Hepatocyte (in vitro differentiated cells): ENCODE results near the gene TUBGCP3. TPM values are rescaled to one million over a fixed set of nuclear protein-coding genes. Genes with fewer than 3 reads are reported as not detected.
"Not testable (repeated sequence)": the region's sequence is repeated elsewhere in the genome, so short reads cannot be mapped to it uniquely, and the experiment has no call there.

Experiments used
- DNase-seq: peaks from one replicate; pipeline ENCODE4 v3.0.0-alpha.2; 2016; ENCODE audit warnings: low spot score
- H2AFZ ChIP-seq: fragments of 200-600 bp; sonication (generic); 2 replicates; pipeline ENCODE4 v1.6.0; 2016; ENCODE audit warnings: antibody characterized with exemption, mild to moderate bottlenecking
- H3K27ac ChIP-seq: fragments of 200-600 bp; sonication (generic); 2 replicates; pipeline ENCODE4 v1.5.1; 2016; ENCODE audit warnings: mild to moderate bottlenecking
- H3K27me3 ChIP-seq: fragments of 200-600 bp; sonication (generic); 2 replicates; pipeline ENCODE4 v1.6.1; 2016
- H3K36me3 ChIP-seq: fragments of 200-600 bp; sonication (generic); replicated peaks from 2 replicates; pipeline ENCODE4 v1.5.1; 2016; ENCODE audit warnings: low read depth; ENCODE audit not compliant: insufficient read depth
- H3K4me1 ChIP-seq: fragments of 200-600 bp; sonication (generic); 2 replicates; pipeline ENCODE4 v1.5.1; 2016; ENCODE audit warnings: mild to moderate bottlenecking, moderate library complexity; ENCODE audit not compliant: insufficient read depth
- H3K4me2 ChIP-seq: fragments of 200-600 bp; sonication (generic); 2 replicates; pipeline ENCODE4 v1.6.0; 2016
- H3K4me3 ChIP-seq: fragments of 200-600 bp; sonication (generic); 2 replicates; pipeline ENCODE4 v1.5.1; 2016; ENCODE audit warnings: mild to moderate bottlenecking
- H3K79me2 ChIP-seq: fragments of 200-600 bp; sonication (generic); 2 replicates; pipeline ENCODE4 v1.6.0; 2017; ENCODE audit warnings: mild to moderate bottlenecking
- H3K9me2 ChIP-seq: fragments of 200-600 bp; sonication (generic); replicated peaks from 2 replicates; pipeline ENCODE4 v1.6.0; 2017; ENCODE audit warnings: mild to moderate bottlenecking; ENCODE audit not compliant: insufficient read depth
- H3K9me3 ChIP-seq: fragments of 200-600 bp; sonication (generic); 2 replicates; pipeline ENCODE4 v1.5.1; 2016; ENCODE audit warnings: low read depth, mild to moderate bottlenecking
- H4K20me1 ChIP-seq: fragments of 200-600 bp; sonication (generic); 2 replicates; pipeline ENCODE4 v1.6.0; 2016; ENCODE audit warnings: mild to moderate bottlenecking; ENCODE audit not compliant: insufficient read depth, poor library complexity, severe bottlenecking
- CTCF ChIP-seq: fragments of 200-600 bp; sonication (generic); IDR thresholded peaks from 2 replicates; pipeline ENCODE4 v1.5.1; 2016; ENCODE audit warnings: antibody characterized with exemption, mild to moderate bottlenecking; ENCODE audit not compliant: poor library complexity
- EZH2 ChIP-seq: fragments of 200-600 bp; sonication (generic); IDR thresholded peaks from 2 replicates; pipeline ENCODE4 v1.6.1; 2016; ENCODE audit warnings: antibody characterized with exemption, mild to moderate bottlenecking, borderline replicate concordance
- EZH2phosphoT487 ChIP-seq: fragments of 200-600 bp; sonication (generic); IDR thresholded peaks from one replicate; pipeline ENCODE4 v1.6.1; 2018; ENCODE audit warnings: antibody characterized with exemption, mild to moderate bottlenecking, low read depth, moderate library complexity; ENCODE audit not compliant: unreplicated experiment, severe bottlenecking
- WGBS: methylation state at CpG from one replicate; pipeline ENCODE4 v1.1.6; 2016; ENCODE audit warnings: low lambda C conversion rate; ENCODE audit errors: missing lambda C conversion rate; 5-methylcytosine and 5-hydroxymethylcytosine counted together
- polyA plus RNA-seq: library from polyadenylated mRNA; unstranded; fragments of >200 nt; fragmentation: Nextera tagmentation; extraction: Ambion mirVana; gene quantifications from 2 replicates; pipeline ENCODE4 v1.2.1, GENCODE V29; 2016
- total RNA-seq: library from RNA; depleted of rRNA; stranded (reverse); fragments of >200 nt; gene quantifications from 2 replicates; pipeline ENCODE4 v1.2.3, GENCODE V29; 2014

TUBGCP3 gene
- total and polyA plus RNA-seq, 2 experiments from 2014 or later = 9.7 to 11.1 TPM

- Histone ChIP-seq H3K4me3 (no peak overlapping the region), H3K4me2 (no peak overlapping the region), H3K9me3 (no peaks in the 10 kb centered on the region), H3K79me2 (peaks cover 17% of the 10 kb centered on the region), H3K4me1 (no peaks in the 10 kb centered on the region), H4K20me1 (no peaks in the 10 kb centered on the region), H2AFZ (no peak overlapping the region), H3K9me2 (no peaks in the 10 kb centered on the region), H3K27ac (no peak overlapping the region), H3K27me3 (no peaks in the 10 kb centered on the region), H3K36me3 (no peaks in the 10 kb centered on the region)
- DNase-seq = no peak
- 94% methylated on average over 10 of the region's 10 CpGs for WGBS
- TF ChIP-seq CTCF (no peak), EZH2phosphoT487 (no peak), EZH2 (no peak)
Observed at GRCh38 chr13:112561478-112561877, 26.5 kb downstream of the TUBGCP3 start.

- Histone ChIP-seq H4K20me1 (no peaks in the 10 kb centered on the region), H3K79me2 (peaks cover 17% of the 10 kb centered on the region), H3K9me3 (no peaks in the 10 kb centered on the region), H3K4me3 (no peak overlapping the region), H3K27me3 (no peaks in the 10 kb centered on the region), H3K4me2 (no peak overlapping the region), H3K27ac (no peak overlapping the region), H2AFZ (no peak overlapping the region), H3K36me3 (no peaks in the 10 kb centered on the region), H3K9me2 (no peaks in the 10 kb centered on the region), H3K4me1 (no peaks in the 10 kb centered on the region)
- DNase-seq = no peak
- no peak for TF ChIP-seq CTCF
- 92% methylated on average over 10 of the region's 10 CpGs for WGBS
Observed at GRCh38 chr13:112558696-112559418, 29.1 kb downstream of the TUBGCP3 start.

- H2AFZ ChIP-seq = no peak overlapping the region
- H3K27ac ChIP-seq = no peak overlapping the region
- H3K27me3 ChIP-seq = no peaks in the 10 kb centered on the region
- H3K79me2 ChIP-seq = peaks cover 5% of the 10 kb centered on the region
- H3K4me1 ChIP-seq = no peaks in the 10 kb centered on the region
- no peaks in the 10 kb centered on the region for H4K20me1 ChIP-seq
- 96% methylated on average over 5 of the region's 5 CpGs for WGBS
- H3K9me2 ChIP-seq = no peaks in the 10 kb centered on the region
- no peak overlapping the region for H3K4me3 ChIP-seq
- no peak for TF ChIP-seq EZH2
- H3K36me3 ChIP-seq = no peaks in the 10 kb centered on the region
- H3K4me2 ChIP-seq = no peak overlapping the region
- H3K9me3 ChIP-seq = no peaks in the 10 kb centered on the region
- no peak for DNase-seq
Observed at GRCh38 chr13:112556600-112556999, 31.4 kb downstream of the TUBGCP3 start.

- TF ChIP-seq EZH2phosphoT487 (no peak), CTCF (no peak), EZH2 (no peak)
- no peaks in the 10 kb centered on the region for H3K36me3 ChIP-seq
- WGBS = 96% methylated on average over 7 of the region's 7 CpGs
Observed at GRCh38 chr13:112554214-112554850, 33.6 kb downstream of the TUBGCP3 start.

GRCh38 chr13:112548975-112549374, 39.0 kb downstream of the TUBGCP3 start:
- not testable (repeated sequence) for DNase-seq, H3K9me2 ChIP-seq, H3K4me3 ChIP-seq, H3K27me3 ChIP-seq, H4K20me1 ChIP-seq, H3K27ac ChIP-seq, H3K9me3 ChIP-seq, H3K79me2 ChIP-seq, H3K4me2 ChIP-seq, H2AFZ ChIP-seq, H3K4me1 ChIP-seq, H3K36me3 ChIP-seq
- WGBS = 89% methylated on average over 5 of the region's 5 CpGs

More at GRCh38 chr13:112554214-112554850, 33.6 kb downstream of the TUBGCP3 start:
- Histone ChIP-seq H3K9me3 (no peaks in the 10 kb centered on the region), H3K9me2 (no peaks in the 10 kb centered on the region), H3K27me3 (no peaks in the 10 kb centered on the region), H3K4me2 (no peak overlapping the region), H3K4me1 (no peaks in the 10 kb centered on the region), H2AFZ (no peak overlapping the region), H3K4me3 (no peak overlapping the region), H4K20me1 (no peaks in the 10 kb centered on the region), H3K79me2 (no peaks in the 10 kb centered on the region), H3K27ac (no peak overlapping the region)
- no peak for DNase-seq
